HG03457 (cell line): ENCODE results near the gene HOXC9.

Experiments
- ATAC-seq: cut with Tn5 transposase; IDR thresholded peaks from one replicate; pipeline ENCODE4 v1.9.1; 2021; ENCODE audit warnings: moderate number of reproducible peaks; ENCODE audit not compliant: unreplicated experiment

HOXC9 gene

DNA sequence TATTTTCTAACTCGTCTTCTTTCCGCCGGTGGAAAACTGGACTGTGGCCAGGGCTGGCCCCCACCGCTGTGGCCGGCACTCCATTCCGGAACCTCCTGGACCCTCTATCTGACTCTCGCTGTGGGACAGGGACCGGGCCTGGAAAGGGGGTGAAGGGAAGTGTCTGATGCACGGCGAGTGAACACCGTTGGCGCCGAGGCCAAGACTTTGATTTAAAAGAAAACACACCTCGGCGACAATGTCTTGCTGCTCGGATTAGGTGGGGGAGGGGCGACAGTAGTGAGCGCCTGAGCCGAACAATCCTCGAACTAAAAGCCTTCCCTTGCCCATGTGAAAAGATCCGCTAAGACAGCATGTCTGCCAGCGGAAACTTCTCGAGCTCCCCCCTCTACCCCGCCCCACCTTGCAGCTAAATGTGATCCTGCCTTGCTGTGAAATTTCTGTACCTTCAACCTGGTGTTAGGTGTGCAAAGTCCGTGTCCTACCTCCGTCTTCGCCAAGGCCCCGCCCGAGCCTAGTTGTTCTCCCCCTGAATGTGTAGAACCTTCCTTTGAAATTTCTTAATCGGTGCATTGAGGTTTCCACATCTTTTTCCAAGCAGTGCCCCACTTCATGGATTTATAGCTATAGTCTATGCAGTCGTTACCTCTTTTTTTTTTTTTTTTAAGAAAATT is 24.3 kb upstream of the HOXC9 start:
- ATAC-seq: no peak

DNA sequence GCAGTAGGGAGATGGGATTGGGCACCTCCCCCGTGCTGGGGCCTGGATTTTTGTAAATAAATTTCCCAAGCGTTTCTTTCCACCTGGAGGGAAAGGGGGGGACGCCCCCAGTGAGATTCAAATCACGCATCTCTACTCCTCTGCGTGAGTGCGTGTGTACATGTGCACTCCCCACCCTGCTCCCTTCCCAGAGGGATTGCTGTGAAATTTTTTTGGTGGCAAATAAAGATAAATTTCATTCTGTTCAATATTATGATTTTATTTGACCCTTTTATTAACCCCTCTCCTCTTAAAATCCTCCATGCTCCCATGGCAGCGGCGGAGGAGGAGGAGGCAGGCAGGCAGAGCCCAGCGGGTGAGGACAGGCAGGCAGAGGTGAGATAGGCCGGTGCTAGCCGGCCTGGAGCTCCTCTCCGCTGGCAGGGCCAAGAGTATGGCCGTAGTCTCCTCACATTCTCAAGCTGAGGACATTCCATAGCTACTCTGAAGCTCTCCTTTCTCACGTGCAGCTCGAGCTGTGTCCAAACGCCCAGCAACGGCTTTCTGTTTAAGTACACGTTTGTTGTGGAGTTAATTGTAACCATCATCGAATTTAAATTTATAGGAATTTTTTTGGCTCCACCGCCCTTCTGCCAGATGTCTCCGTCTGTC is 23.7 kb upstream of the HOXC9 start:
- no peak for ATAC-seq

DNA sequence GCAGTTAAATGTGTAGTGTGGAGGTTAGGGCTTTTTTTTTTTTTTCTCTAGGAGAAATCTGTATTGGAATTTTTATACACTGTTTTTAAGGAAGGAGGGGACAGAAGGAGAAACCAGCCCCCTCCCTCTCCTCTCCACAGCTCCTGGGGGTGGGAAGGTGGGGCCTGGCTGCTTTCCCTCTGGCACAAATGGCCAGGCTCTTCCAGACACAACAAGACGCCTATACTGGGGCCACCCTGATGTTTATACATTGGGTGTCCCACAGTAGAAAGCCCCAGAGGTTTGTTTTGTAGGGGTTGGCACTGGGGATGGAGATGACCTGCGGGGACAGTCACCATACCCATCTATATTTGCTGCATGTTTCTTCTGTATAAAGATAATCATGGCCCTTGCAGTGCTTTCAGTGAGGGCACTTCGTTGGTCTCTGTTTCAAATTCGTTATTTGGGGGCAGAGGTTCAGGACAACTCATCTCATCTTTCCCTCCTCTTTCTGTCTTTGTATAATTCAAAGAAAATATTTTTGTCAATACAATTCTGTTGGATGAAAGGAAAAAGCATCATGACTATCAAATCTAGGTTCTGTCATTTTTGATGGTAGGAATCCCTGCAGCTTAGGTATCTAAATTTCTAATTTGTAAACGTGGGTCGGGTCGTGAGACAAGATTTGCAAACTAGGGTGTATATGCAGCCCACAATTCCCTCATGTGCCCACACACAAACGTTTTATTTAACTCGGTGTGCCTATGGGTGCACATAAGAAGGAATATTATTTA is 23.0 kb upstream of the HOXC9 start:
- ATAC-seq: no peak

DNA sequence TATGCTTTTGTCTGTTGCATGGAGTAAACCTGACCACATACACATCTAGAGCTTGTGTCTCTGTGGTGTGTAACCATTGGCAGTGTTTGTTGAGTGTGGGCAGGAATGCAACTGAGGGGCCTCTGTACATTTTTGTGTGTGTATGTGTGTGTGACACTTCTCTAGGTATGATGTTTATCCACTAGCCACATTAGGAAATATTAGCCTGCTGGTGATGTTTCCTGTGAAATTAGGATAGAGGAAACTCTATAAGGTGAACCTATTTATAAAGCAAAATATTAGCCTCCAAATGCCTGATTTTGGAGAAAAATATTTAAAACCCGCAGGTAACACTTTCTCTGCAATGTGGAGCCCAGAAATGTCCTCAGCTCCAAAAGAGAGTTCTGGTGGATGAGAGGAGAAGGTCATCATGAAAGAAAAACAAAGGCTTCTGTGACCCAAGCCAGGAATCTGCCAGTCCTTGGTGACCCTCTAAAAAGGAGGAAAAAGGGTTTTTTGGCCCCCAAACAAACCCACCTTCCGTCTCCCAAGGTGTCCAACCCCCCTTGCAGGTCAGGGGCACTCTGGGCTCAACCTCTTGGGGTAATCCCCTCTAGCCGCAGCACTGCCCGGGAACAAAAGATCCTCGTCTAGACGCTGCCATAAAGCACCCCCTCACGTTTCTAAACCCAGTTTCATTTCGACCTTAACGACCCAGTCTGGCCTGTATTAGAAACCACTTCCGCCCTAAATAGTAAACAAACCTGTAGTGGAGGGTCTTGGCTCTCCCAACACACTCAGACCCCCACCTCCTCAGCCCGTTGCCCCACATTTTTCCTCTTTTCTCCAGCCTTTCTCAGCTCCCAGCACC is 22.1 kb upstream of the HOXC9 start:
- no peak for ATAC-seq

DNA sequence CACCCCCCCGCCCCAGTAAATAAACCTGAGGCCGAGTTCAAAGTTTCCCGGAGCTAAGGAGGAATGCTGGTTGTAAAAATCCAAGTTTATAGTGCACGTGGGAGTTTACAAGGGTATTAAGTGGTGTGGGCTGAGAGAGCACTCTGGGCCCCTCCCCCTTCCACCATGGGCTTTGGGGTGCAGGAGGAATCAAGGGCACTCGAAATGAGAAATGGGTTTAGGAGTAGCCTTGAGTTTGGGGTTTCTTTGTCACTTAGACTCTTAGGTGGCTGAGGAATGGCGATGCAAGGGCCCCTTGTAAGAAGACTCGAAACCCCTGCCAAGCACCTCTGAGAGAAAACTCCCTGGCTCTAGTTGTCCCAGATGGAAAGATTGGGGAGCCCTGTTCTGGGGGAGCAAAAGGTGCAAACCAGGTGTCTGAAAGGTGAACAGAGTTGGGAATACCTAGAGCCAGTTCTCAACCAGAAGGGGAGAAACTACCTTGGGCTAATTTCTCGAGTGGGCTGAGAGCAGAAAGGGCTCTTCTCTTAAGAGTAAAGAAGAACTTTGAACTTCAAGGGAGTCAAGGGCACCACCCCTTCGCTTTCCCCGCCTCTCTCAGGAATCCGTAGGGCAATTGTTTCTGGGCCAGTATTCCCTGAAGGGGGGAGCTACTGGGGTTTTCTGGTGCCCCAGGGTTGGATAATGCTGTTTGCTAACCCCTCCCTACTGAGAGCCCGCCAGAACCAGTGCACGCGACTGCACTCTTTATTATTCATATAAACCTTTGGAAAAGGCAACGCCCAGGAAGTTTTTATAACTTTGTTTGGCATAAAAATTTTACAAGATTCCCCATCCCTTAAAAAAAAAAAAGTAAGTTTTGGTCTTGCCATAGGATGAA is 21.2 kb upstream of the HOXC9 start:
- no peak for ATAC-seq

DNA sequence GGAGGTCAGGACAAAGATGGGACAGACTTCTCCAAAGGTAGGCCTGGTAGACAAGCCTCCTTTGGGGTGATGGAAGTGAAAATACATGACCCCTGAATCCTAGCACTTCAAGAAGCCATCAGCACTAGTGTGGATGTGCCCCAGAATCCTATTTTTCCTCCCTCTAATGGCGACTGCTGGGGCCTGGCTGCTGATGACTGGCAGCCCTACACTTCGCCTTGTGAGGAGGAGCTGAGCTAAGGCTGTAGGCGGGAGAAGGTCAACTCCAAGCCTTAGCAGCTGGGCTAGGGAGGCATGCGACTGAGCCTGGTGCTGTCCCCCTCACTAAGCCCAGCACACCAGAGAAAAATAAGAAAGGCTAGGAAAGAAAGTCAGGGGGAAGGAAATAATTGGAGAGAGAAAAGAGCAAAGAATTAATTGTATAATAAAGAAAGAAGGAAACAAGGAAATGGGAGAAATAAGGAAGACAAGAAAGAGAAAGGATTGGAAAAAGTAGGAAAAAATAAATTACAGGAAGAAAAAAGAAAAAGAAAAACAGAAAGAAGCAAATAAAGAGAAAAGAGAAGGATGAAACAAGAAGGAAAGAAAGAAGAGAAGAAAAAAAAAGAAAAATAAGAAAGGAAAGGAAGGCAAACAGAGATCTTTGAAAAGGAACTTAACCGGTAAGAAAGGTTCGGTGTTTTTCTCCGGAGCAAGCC is 19.7 kb upstream of the HOXC9 start:
- no peak for ATAC-seq

DNA sequence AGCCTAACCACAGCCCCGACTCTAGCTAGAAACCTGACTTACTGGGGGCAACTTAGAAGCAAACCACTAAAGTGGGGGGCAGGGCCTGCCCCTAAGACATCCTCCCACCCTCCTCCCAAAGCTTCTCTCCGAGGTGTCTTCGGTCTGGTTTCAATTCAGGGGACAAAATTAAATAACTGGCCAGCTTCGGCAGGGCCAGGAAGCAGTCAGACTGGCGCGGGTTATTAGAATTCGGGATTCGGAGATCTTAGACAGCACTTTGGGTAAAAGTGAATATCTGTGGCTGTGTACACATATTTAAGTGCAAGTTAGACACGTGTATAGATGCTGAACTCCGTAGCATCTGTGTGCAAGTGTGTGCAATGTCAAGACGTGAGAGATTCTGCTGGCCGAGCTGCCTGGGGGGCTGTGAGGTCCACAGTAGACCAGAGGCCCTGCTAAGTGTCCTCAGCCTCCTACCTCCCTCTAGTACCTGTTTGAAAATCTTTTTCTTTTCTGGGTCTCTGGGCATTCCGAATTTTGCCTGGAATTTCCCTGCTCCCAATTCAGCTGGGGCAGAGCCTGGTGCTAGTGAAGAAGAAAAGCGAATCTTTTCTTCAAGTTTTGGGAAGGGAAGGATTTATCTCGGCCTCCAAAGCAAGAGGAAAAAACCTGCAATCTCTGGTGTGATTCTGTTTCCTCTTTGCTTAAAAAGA is 19.0 kb upstream of the HOXC9 start:
- no peak for ATAC-seq

DNA sequence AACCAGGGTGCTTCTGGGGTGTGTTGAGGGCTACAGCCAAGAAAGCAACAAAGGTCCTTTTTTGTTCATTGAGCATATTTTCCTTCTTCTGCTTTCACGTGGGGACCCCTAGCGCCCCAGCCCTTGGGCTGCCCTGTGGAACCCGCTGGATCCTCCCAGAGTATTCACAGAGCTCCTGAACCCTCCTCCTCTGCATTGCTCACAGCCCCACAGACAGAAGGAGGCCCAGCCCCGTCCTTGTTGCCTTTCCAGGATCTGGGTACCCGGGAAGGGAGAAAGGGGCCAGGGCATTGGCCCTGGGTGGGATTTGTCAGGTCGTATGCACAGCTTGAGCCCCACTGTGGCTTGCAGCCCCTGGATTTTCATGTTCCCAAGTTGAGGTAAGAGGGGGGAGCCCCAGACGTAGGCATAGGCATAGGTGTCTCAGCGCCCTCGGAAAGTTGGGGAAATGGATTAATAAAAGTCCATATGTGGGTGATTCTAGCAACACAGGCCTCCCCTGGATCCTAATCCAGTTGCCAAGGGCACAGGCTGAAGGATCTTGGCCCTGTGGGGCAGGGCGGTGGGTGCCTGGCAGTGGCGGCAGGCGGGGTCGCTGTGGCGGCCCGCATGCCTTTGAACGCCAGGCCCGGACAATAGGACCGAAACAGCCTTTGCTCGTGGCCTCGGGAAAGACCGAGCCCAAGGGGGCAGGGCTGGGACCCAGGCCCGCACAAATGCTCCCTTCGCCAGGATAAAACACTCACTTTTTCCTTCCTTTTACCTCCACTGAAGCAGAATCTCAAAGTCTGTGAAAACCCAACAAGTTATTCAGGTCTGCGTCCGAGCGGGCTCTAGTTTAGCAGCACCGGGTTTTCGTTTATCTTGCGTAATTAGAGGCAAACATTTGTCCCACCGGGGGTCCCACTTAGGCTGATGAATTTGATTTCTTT is 18.1 kb upstream of the HOXC9 start:
- no peak for ATAC-seq

DNA sequence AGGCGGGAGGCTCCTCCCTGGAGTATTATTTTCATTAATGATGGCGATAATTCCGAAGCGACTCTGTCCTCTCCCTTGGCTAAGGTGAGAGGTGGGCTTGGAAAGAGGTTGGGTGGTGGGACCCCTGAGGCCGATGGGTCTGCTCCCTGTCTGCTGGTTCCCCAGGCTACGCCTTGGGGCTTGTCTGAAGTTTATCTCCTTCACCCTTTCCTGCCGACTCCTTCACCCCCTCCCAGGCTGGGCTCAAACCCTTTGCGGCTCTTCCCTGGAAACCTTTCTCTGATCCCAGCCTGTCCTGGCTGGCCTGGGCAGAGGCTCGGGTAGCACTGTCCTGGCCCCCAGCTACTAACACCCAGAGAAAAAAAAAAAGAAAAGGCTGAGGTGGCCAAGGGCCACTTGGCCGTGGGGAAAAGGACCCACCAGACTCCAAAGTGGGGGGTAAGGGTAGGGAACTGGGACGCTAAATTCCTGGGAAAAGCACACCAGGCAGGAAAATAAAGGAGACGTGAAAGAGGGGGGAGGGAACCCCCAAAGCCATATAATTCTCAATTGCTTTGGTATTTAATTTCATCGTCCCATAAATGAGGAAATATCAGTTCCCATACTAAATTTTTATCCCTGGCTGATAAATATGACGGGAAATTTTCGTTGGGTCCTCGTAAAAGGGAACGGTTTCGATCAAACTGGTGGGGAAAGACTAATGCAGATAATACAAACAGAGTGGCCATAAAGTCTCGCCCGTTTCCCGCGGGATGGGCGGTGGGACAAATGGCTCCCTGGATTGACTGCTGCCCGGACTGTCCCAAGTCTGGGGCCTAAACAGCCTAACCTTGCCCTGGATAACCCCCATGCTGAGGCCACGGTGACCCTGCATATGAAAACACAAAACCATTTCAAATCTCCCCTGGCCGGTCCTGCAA is 17.1 kb upstream of the HOXC9 start:
- ATAC-seq: no peak

DNA sequence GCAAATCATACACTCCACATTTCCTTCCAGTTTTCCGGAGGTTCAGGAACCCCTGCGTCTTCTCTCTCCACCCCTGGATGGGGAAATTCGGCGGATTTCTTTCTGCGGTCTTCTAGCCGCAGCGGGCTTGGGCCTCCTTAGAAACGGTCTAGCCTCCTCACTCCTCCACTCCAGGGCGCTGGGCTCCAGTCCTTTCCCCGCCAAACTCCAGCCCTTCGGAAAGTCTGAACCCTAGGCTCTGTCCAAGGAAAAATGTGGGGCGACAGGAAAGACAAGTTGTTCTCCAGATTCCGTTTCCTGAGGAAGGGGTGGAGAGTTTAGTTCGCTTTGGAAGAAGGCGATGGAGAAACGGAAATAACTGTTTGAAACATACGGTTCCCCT is 16.4 kb upstream of the HOXC9 start:
- no peak for ATAC-seq

DNA sequence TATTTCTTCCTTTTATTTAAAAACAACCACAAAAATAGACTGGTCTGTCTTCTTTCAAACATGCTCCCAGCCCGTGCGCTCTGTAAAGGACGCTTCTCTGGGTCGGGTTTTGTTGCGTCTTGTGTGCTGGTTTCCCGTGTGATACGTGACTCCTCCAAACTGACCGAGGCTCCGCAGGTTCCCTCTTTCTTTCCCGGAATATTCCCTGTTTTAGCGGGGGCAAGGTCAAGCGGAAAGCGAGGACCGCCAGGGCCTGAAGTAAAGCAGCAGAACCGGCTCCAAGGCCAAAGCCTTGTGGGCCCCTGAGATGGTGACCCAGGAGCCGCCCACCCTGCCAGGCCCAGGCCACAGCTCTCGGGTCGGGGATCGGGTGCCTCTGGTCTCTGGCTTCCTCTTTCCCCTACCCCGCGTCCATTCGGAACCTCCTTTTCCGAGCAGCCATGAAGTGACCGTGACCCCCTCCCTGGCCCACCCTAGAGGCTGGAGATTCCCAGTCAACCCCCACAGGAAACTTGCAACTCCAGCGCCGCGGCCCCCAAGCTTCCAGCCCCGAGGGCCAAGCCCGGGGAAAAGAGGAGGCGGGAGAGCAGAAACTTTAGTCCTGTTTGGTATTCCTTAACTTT is 15.9 kb upstream of the HOXC9 start:
- ATAC-seq: no peak

DNA sequence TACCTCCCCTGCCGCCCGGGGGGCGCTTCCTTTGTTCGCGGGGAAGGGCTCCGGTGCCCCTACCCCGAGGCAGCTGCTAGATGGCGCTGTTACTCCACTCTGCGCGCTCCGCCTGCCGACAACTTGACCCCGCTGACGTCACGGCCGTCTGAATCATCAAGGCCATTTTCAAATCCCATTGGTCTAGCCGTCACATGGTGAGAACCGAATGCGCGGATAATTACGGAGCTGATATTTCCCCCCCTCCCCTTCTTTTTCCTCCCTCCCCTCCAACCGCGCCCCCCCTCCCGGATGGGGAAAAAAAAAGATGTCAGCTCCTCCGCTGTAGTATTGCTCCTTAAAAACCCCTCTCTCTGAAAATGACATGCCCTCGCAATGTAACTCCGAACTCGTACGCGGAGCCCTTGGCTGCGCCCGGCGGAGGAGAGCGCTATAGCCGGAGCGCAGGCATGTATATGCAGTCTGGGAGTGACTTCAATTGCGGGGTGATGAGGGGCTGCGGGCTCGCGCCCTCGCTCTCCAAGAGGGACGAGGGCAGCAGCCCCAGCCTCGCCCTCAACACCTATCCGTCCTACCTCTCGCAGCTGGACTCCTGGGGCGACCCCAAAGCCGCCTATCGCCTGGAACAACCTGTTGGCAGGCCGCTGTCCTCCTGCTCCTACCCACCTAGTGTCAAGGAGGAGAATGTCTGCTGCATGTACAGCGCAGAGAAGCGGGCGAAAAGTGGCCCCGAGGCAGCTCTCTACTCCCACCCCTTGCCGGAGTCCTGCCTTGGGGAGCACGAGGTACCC is 14.9 kb upstream of the HOXC9 start, which contains the start of gene HOXC10:
Gene HOXC10, plus strand, starts transcription at position 246 of the 791 bp plus-strand sequence. Its CDS starts 114 bp downstream, at position 360.
- ATAC-seq: no peak

DNA sequence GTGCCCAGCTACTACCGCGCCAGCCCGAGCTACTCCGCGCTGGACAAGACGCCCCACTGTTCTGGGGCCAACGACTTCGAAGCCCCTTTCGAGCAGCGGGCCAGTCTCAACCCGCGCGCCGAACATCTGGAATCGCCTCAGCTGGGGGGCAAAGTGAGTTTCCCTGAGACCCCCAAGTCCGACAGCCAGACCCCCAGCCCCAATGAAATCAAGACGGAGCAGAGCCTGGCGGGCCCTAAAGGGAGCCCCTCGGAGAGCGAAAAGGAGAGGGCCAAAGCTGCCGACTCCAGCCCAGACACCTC is 14.3 kb upstream of the HOXC9 start:
- no peak for ATAC-seq

DNA sequence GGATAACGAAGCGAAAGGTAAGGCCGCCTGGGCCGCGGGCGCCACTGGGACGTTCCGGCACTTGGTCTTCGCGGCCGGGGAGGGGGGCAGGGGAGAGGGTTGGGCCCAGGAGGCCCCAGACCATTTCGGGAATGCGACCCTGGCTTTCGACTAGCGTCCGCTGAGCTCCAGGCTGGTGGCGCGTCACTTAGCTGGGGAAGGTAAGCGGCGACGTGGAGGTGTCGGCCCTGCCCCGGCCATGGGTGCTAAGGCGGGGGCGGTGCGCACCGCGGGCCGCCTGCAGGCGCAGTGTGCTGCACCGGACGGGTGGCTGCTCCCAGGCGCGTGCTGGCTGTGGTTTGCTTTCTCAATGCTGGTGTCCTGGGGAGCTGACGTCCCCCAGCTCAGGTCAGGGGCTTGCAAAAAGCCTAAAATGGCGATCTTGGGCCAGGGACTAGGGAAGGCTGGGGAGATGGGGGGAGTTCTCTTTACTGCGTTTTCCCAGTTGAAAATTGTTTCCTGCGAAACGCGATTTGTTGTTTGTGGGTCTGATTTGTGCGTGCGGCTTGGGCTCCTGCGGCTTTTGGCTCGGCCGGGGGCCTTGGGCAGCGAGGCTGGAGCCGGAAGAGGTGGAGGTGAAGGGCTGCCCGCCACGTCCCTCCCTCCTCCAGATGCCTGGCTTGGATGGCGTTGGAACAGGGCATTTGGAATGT is 13.8 kb upstream of the HOXC9 start:
- no peak for ATAC-seq
